Peyer's patch (tissue), 4 donors: ENCODE results near the gene HSPG2. TPM values are rescaled to one million over a fixed set of nuclear protein-coding genes. Genes with fewer than 3 reads are reported as not detected.

Experiments
- DNase-seq, 3 donors: peaks; one replicate each; pipeline ENCODE4 v3.0.0-alpha.2; 2017 to 2019
- H3K27ac ChIP-seq, 4 donors: fragments of 200-600 bp; sonication (generic); one replicate each; pipeline ENCODE4 v1.5.1; 2016 to 2019
- H3K27me3 ChIP-seq, 2 donors: fragments of 200-600 bp; sonication (generic); one replicate each; pipeline ENCODE4 v1.5.1; 2019
- H3K36me3 ChIP-seq, 3 donors: fragments of 200-600 bp; sonication (generic); one replicate each; pipeline ENCODE4 v1.5.1; 2016 to 2019
- H3K4me1 ChIP-seq, 4 donors: fragments of 200-600 bp; sonication (generic); one replicate each; pipeline ENCODE4 v1.5.1; 2016 to 2019
- H3K4me3 ChIP-seq, 4 donors: fragments of 200-600 bp; sonication (generic); 1 replicate in 3 of 4; 2 replicates in 1 of 4; pipeline ENCODE4 v1.5.1; 2016 to 2019; ENCODE audit warnings: mild to moderate bottlenecking in 1 of 4
- H3K9me3 ChIP-seq, 4 donors: fragments of 200-600 bp; sonication (generic); one replicate each; pipeline ENCODE4 v1.5.1; 2016 to 2019; ENCODE audit warnings: mild to moderate bottlenecking in 1 of 4
- POLR2A ChIP-seq, 2 donors: fragments of 450-650 bp; IDR thresholded peaks; one replicate each; pipeline ENCODE4 v1.5.1; 2017; ENCODE audit warnings: antibody characterized with exemption in 2 of 2, mild to moderate bottlenecking in 2 of 2, moderate library complexity in 2 of 2
- total RNA-seq, 4 donors: library from RNA; depleted of rRNA; stranded (reverse); fragments of >200 nt; gene quantifications; one replicate each; pipeline ENCODE4 v1.1.0, GENCODE V29; 2016
- TF ChIP-seq, protein P1 (sequence below), 6 experiments: fragments of 450-650 bp in 4 of 6; fragments of 200-600 bp in 2 of 6; sonication (generic) in 1 of 6; IDR thresholded peaks; one replicate each; pipeline ENCODE4 v1.5.1; 2017 to 2019; ENCODE audit warnings: antibody characterized with exemption in 6 of 6, mild to moderate bottlenecking in 3 of 6, moderate library complexity in 1 of 6

Gene HSPG2
- total RNA-seq, 4 donors from 2014 or later: 68.7 to 199 (median 122) TPM

GRCh38 chr1:21836729-21837128, 100.4 kb downstream of the HSPG2 start:
- H3K27me3 ChIP-seq: no peaks in the 10 kb centered on the region
- H3K4me1 ChIP-seq: no peaks in the 10 kb centered on the region
- no peak overlapping the region for H3K27ac ChIP-seq
- H3K36me3 ChIP-seq: peaks cover 0 to 97% (median 0%) of the 10 kb centered on the region in 3 donors
- no peak overlapping the region for H3K4me3 ChIP-seq
- peaks cover 0 to 7% (median 0%) of the 10 kb centered on the region in 4 donors for H3K9me3 ChIP-seq
- no peak for DNase-seq
- no peak for TF ChIP-seq POLR2A (IDR thresholded peaks at IDR 0.05)
- TF ChIP-seq, protein P1, sequence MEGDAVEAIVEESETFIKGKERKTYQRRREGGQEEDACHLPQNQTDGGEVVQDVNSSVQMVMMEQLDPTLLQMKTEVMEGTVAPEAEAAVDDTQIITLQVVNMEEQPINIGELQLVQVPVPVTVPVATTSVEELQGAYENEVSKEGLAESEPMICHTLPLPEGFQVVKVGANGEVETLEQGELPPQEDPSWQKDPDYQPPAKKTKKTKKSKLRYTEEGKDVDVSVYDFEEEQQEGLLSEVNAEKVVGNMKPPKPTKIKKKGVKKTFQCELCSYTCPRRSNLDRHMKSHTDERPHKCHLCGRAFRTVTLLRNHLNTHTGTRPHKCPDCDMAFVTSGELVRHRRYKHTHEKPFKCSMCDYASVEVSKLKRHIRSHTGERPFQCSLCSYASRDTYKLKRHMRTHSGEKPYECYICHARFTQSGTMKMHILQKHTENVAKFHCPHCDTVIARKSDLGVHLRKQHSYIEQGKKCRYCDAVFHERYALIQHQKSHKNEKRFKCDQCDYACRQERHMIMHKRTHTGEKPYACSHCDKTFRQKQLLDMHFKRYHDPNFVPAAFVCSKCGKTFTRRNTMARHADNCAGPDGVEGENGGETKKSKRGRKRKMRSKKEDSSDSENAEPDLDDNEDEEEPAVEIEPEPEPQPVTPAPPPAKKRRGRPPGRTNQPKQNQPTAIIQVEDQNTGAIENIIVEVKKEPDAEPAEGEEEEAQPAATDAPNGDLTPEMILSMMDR (IDR thresholded peaks at IDR 0.05): no peak

- Histone ChIP-seq H3K27ac (no peak overlapping the region), H3K36me3 (peaks cover 0 to 97% (median 0%) of the 10 kb centered on the region in 3 donors), H3K4me3 (no peak overlapping the region), H3K9me3 (peaks cover 0 to 7% (median 0%) of the 10 kb centered on the region in 4 donors), H3K4me1 (no peaks in the 10 kb centered on the region), H3K27me3 (no peaks in the 10 kb centered on the region)
- TF ChIP-seq, protein P1 (IDR thresholded peaks at IDR 0.05): no peak
- TF ChIP-seq POLR2A (IDR thresholded peaks at IDR 0.05): no peak
- DNase-seq: no peak
Measured at GRCh38 chr1:21836010-21836409, 101.1 kb downstream of the HSPG2 start.

DNA sequence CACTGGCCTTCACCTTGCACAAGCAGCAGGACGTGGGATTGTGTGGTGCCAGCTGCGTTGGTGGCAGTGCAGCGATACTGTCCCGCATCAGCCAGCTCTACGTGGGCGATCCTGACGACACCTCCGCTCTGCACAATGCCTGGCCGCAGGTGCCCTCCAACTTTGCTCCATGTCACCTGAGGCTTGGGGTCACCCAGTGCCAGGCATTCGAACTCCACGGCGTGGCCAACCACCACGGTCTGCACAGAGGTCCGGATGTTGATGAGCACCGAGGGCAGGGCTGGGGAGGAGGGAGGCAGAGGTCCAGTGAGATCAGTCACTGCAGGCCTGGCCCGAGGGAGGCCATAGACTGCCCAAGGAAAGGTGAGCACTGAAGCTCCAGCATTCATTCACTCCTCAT, 102.4 kb downstream of the HSPG2 start:
- peaks cover 0 to 97% (median 0%) of the 10 kb centered on the region in 3 donors for H3K36me3 ChIP-seq
- no peak overlapping the region for H3K27ac ChIP-seq
- TF ChIP-seq, protein P1 (IDR thresholded peaks at IDR 0.05): no peak
- no peak for TF ChIP-seq POLR2A (IDR thresholded peaks at IDR 0.05)
- no peak for DNase-seq
- H3K4me1 ChIP-seq: no peaks in the 10 kb centered on the region
- no peaks in the 10 kb centered on the region for H3K27me3 ChIP-seq
- no peak overlapping the region for H3K4me3 ChIP-seq
- peaks cover 0 to 7% (median 0%) of the 10 kb centered on the region in 4 donors for H3K9me3 ChIP-seq

GRCh38 chr1:21834094-21834493, 103.0 kb downstream of the HSPG2 start:
- TF ChIP-seq POLR2A (IDR thresholded peaks at IDR 0.05): no peak
- TF ChIP-seq, protein P1 (IDR thresholded peaks at IDR 0.05): no peak
- Histone ChIP-seq H3K36me3 (peaks cover 0 to 97% (median 0%) of the 10 kb centered on the region in 3 donors), H3K4me1 (no peaks in the 10 kb centered on the region), H3K27me3 (no peaks in the 10 kb centered on the region), H3K27ac (no peak overlapping the region), H3K9me3 (peaks cover 0 to 7% (median 0%) of the 10 kb centered on the region in 4 donors), H3K4me3 (no peak overlapping the region)
- DNase-seq: no peak

- H3K36me3 ChIP-seq: peaks cover 0 to 97% (median 0%) of the 10 kb centered on the region in 3 donors
- H3K4me3 ChIP-seq: no peak overlapping the region
- TF ChIP-seq POLR2A (IDR thresholded peaks at IDR 0.05): no peak
- TF ChIP-seq, protein P1 (IDR thresholded peaks at IDR 0.05): no peak
- no peaks in the 10 kb centered on the region for H3K4me1 ChIP-seq
- DNase-seq: no peak
- H3K9me3 ChIP-seq: peaks cover 0 to 7% (median 0%) of the 10 kb centered on the region in 4 donors
- H3K27ac ChIP-seq: no peak overlapping the region
- no peaks in the 10 kb centered on the region for H3K27me3 ChIP-seq
Measured at GRCh38 chr1:21833392-21833976, 103.6 kb downstream of the HSPG2 start.
